ENCODE data around the gene LRGUK. TPM values are rescaled to one million over a fixed set of nuclear protein-coding genes. Genes with fewer than 3 reads are reported as not detected.

Gene LRGUK
- total RNA-seq, 1 experiment from 2014 or later = 0.49 TPM

- ChIA-PET CTCF (no interaction called here), RAD21 (ENCODE audit: low non-redundant PET in 1 of 2, low total read pairs in 2 of 2, uncharacterized antibody in 2 of 2, unreplicated experiment in 2 of 2) (no interaction called here), POLR2A (interaction anchor here (0.6 kb wide), 1 partner anchor 8 kb away, joined by 5 read pairs; no protein-coding TSS in a partner anchor)
- no peak for ATAC-seq
- no peak overlapping the region for H2AFZ ChIP-seq (ENCODE audit: low read depth, low read length, poor library complexity, severe bottlenecking)
- H3K27ac ChIP-seq (ENCODE audit: low read depth, low read length) = no peak overlapping the region
- intact Hi-C loops (cut with micrococcal nuclease) = no loop called here
- H3K27me3 ChIP-seq (ENCODE audit: insufficient read depth, low read length) = no peaks in the 10 kb centered on the region
- no peaks in the 10 kb centered on the region for H3K9me2 ChIP-seq (ENCODE audit: insufficient read depth)
- no peaks in the 10 kb centered on the region for H3K4me1 ChIP-seq (ENCODE audit: control insufficient read depth in 1 of 2, insufficient read depth in 2 of 2, low read length in 2 of 2)
- H3K4me2 ChIP-seq (ENCODE audit: low read length) = no peak overlapping the region
- H3K9ac ChIP-seq (ENCODE audit: low read length) = no peak overlapping the region
- H3K9me3 ChIP-seq (ENCODE audit: control insufficient read depth in 1 of 2, insufficient read depth in 1 of 2, low read depth in 1 of 2, low read length in 2 of 2) = no peaks in the 10 kb centered on the region
- H4K20me1 ChIP-seq (ENCODE audit: insufficient read depth) = no peaks in the 10 kb centered on the region
- DNase-seq (ENCODE audit: low read depth, low spot score) = no peak
- TF ChIP-seq ZNF274 (IDR thresholded peaks at IDR 0.05; ENCODE audit: low read depth, low read length) = no peak
- TF ChIP-seq EZH2 (IDR thresholded peaks at IDR 0.05) = no peak
- TF ChIP-seq CTCF (IDR thresholded peaks at IDR 0.05 in 2 of 3, conservative IDR thresholded peaks at IDR 0.05 in 1 of 3; ENCODE audit: borderline replicate concordance in 1 of 3, insufficient read depth in 1 of 3, low read depth in 2 of 3, low read length in 2 of 3) = no peak
- no peak for TF ChIP-seq POLR2A (IDR thresholded peaks at IDR 0.05; ENCODE audit: borderline replicate concordance, extremely low read depth, insufficient read depth, insufficient read length)
- TF ChIP-seq YY1 (IDR thresholded peaks at IDR 0.05; ENCODE audit: extremely low read depth, insufficient replicate concordance, low read depth, low read length) = no peak
- TF ChIP-seq CEBPB (IDR thresholded peaks at IDR 0.05; ENCODE audit: low read depth) = no peak
- TF ChIP-seq SP1 (IDR thresholded peaks at IDR 0.05; ENCODE audit: low read depth) = no peak
- TF ChIP-seq POLR2AphosphoS5 (IDR thresholded peaks at IDR 0.05; ENCODE audit: low read depth, low read length) = no peak
- TF ChIP-seq ATF3 (IDR thresholded peaks at IDR 0.05) = no peak
- TF ChIP-seq SRF (IDR thresholded peaks at IDR 0.05; ENCODE audit: low read depth) = no peak
- TF ChIP-seq ZFX (IDR thresholded peaks at IDR 0.05) = no peak
- TF ChIP-seq EGR1 (IDR thresholded peaks at IDR 0.05; ENCODE audit: low read depth) = no peak
- TF ChIP-seq, protein P1, sequence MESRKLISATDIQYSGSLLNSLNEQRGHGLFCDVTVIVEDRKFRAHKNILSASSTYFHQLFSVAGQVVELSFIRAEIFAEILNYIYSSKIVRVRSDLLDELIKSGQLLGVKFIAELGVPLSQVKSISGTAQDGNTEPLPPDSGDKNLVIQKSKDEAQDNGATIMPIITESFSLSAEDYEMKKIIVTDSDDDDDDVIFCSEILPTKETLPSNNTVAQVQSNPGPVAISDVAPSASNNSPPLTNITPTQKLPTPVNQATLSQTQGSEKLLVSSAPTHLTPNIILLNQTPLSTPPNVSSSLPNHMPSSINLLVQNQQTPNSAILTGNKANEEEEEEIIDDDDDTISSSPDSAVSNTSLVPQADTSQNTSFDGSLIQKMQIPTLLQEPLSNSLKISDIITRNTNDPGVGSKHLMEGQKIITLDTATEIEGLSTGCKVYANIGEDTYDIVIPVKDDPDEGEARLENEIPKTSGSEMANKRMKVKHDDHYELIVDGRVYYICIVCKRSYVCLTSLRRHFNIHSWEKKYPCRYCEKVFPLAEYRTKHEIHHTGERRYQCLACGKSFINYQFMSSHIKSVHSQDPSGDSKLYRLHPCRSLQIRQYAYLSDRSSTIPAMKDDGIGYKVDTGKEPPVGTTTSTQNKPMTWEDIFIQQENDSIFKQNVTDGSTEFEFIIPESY (IDR thresholded peaks at IDR 0.05; ENCODE audit: extremely low read depth, insufficient replicate concordance, low read length) = no peak
- TF ChIP-seq JUND (IDR thresholded peaks at IDR 0.05) = no peak
- no peak for TF ChIP-seq RAD21 (IDR thresholded peaks at IDR 0.05; ENCODE audit: low read depth)
- no peak for TF ChIP-seq TCF7L2 (IDR thresholded peaks at IDR 0.05; ENCODE audit: borderline replicate concordance, extremely low read depth, insufficient read depth, insufficient read length)
- BruUV-seq (replicated peaks) = no TSS peak
- no peaks in the 10 kb centered on the region for H3K79me2 ChIP-seq (ENCODE audit: insufficient read depth, low read length)
- no peak overlapping the region for H3K4me3 ChIP-seq (replicated peaks in 1 of 2; ENCODE audit: low read depth in 1 of 2, low read length in 2 of 2)
- no peaks in the 10 kb centered on the region for H3K36me3 ChIP-seq (ENCODE audit: control insufficient read depth in 1 of 2, insufficient read depth in 2 of 2, low read length in 2 of 2)
Observed at GRCh38 chr7:134248196-134248595, 121.1 kb downstream of the LRGUK start.

Measured in HCT116 (cell line).